AG09319 (cell line): ENCODE data around the gene SLU7.

Experiments
- DNase-seq: peaks from one replicate; pipeline ENCODE4 v3.0.0-alpha.2; 2010; ENCODE audit warnings: low read depth; ENCODE audit errors: extremely low read depth
- CTCF ChIP-seq: IDR thresholded peaks from 2 replicates; pipeline ENCODE4 v1.5.1; 2011; ENCODE audit warnings: low read depth, mild to moderate bottlenecking, inconsistent platforms, low read length, moderate library complexity

Gene SLU7

GRCh38 chr5:160377651-160378050, 41.2 kb downstream of the SLU7 start:
- no peak for DNase-seq
- no peak for TF ChIP-seq CTCF

- TF ChIP-seq CTCF, result no peak
- no peak for DNase-seq
Observed at GRCh38 chr5:160376416-160376815, 42.5 kb downstream of the SLU7 start.

- no peak for TF ChIP-seq CTCF
- DNase-seq, result no peak
Observed at GRCh38 chr5:160375701-160376100, 43.2 kb downstream of the SLU7 start.

GRCh38 chr5:160375166-160375565, 43.7 kb downstream of the SLU7 start:
- TF ChIP-seq CTCF, result no peak
- DNase-seq, result no peak

- TF ChIP-seq CTCF, result no peak
- DNase-seq, result no peak
Observed at GRCh38 chr5:160371294-160371693, 47.6 kb downstream of the SLU7 start.

GRCh38 chr5:160370713-160371034, 48.2 kb downstream of the SLU7 start:
- TF ChIP-seq CTCF, result no peak

GRCh38 chr5:160369990-160370712, 48.7 kb downstream of the SLU7 start, which contains the start of gene C1QTNF2:
Gene C1QTNF2 (minus strand): TSS chr5:160370626. CDS start chr5:160355011, 15,615 bp downstream.
- TF ChIP-seq CTCF, result no peak
- no peak for DNase-seq

More at GRCh38 chr5:160370713-160371034, 48.2 kb downstream of the SLU7 start:
- DNase-seq, result no peak
